BE2C (cell line): ENCODE measurements around the gene PLCB2.

ENCODE experiments used
- DNase-seq: peaks from one replicate; pipeline ENCODE4 v3.0.0-alpha.2; 2020
- H3K27me3 ChIP-seq: fragments of 250-450 bp; sonication (Bioruptor Pico); 2 replicates; pipeline ENCODE4 v1.5.1; 2020; ENCODE audit warnings: mild to moderate bottlenecking
- H3K36me3 ChIP-seq: fragments of 250-450 bp; sonication (Bioruptor Pico); 2 replicates; pipeline ENCODE4 v1.5.1; 2020; ENCODE audit warnings: mild to moderate bottlenecking
- H3K4me1 ChIP-seq: fragments of 250-450 bp; sonication (Bioruptor Pico); 2 replicates; pipeline ENCODE4 v1.5.1; 2020
- H3K4me3 ChIP-seq: 2 replicates; pipeline ENCODE4 v1.5.1; 2011; ENCODE audit warnings: low read depth, low read length
- H3K9me3 ChIP-seq: fragments of 250-450 bp; sonication (Bioruptor Pico); 2 replicates; pipeline ENCODE4 v1.5.1; 2020
- TF ChIP-seq, protein P1 (sequence below): IDR thresholded peaks from 2 replicates; pipeline ENCODE4 v1.5.1; 2012; ENCODE audit warnings: mild to moderate bottlenecking, low read depth, low read length

Gene PLCB2

DNA sequence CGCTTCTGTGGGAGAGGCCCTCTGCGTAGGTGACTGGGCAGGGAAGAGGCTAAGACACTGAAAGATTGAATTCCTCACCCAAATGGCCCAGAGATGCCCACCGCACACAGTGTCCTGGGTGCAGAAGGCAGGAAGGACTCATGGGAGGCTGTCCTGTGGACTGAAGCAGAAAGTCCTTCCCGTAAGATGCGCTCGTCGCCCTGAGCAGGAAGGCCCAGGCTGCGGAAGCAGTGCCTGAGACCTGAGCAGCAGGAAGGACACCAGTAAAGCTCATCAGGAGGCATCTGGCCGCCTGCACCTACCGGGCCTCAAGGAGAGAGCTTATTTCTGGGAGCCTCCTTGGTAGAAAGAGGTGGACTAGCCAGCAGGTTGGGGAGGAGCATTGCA lies 65.5 kb downstream of the PLCB2 start:
- Histone ChIP-seq H3K27me3 (no peaks in the 10 kb centered on the region), H3K9me3 (no peaks in the 10 kb centered on the region), H3K4me1 (no peaks in the 10 kb centered on the region; the same call in 1 of the 2 replicates), H3K4me3 (no peak overlapping the region), H3K36me3 (no peaks in the 10 kb centered on the region)
- TF ChIP-seq, protein P1, sequence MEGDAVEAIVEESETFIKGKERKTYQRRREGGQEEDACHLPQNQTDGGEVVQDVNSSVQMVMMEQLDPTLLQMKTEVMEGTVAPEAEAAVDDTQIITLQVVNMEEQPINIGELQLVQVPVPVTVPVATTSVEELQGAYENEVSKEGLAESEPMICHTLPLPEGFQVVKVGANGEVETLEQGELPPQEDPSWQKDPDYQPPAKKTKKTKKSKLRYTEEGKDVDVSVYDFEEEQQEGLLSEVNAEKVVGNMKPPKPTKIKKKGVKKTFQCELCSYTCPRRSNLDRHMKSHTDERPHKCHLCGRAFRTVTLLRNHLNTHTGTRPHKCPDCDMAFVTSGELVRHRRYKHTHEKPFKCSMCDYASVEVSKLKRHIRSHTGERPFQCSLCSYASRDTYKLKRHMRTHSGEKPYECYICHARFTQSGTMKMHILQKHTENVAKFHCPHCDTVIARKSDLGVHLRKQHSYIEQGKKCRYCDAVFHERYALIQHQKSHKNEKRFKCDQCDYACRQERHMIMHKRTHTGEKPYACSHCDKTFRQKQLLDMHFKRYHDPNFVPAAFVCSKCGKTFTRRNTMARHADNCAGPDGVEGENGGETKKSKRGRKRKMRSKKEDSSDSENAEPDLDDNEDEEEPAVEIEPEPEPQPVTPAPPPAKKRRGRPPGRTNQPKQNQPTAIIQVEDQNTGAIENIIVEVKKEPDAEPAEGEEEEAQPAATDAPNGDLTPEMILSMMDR = no peak
- DNase-seq = no peak

DNA sequence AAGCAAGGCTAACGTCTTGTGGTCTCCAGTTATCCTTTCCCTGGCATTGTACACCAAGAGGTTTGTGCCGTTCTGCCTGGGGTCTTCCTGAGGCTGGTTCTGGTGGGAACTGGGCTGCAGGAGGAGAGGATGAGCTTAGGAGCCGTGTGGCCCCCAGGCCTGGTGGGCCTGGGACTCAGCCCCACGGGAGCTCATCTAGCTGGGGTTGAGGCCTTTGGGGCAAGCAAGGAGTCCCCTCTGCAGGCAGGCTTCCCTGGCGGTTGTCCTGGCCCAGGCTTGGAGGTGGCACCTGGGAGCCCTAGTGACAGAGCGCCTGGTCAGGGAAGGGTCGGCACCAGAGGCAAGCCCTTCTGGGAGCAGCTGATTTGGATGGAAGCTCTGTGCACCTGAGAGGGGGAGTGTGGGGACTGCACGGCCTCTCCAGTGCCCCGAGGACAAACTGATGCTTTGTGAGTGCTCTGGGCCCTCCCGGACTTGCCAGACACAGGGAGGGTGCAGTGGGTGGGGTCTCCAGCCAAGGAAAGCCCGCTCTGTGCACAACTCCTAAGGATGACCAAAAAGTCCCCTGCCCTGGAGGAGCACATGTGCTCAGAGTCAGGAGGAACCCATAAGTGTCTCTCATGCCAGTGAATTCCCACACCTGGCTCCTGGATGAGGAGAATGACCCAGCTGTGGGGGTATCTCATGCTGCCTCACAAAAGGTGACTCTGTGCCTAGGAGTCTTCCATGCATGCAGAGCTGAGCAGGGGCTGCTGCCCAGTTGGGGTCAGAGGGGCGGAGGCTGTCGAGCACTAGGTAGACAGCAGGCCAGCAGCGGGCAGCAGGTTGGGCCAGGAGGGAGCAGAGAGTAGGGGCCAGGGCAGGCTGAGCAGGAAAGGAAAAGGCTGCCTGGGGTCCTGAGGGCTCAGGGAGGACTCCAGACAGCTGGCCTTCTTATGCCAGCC lies 66.2 kb downstream of the PLCB2 start:
- Histone ChIP-seq H3K4me1 (no peaks in the 10 kb centered on the region; the same call in 1 of the 2 replicates), H3K9me3 (no peaks in the 10 kb centered on the region), H3K4me3 (no peak overlapping the region), H3K36me3 (no peaks in the 10 kb centered on the region), H3K27me3 (no peaks in the 10 kb centered on the region)
- TF ChIP-seq, protein P1 = no peak
- DNase-seq = no peak

DNA sequence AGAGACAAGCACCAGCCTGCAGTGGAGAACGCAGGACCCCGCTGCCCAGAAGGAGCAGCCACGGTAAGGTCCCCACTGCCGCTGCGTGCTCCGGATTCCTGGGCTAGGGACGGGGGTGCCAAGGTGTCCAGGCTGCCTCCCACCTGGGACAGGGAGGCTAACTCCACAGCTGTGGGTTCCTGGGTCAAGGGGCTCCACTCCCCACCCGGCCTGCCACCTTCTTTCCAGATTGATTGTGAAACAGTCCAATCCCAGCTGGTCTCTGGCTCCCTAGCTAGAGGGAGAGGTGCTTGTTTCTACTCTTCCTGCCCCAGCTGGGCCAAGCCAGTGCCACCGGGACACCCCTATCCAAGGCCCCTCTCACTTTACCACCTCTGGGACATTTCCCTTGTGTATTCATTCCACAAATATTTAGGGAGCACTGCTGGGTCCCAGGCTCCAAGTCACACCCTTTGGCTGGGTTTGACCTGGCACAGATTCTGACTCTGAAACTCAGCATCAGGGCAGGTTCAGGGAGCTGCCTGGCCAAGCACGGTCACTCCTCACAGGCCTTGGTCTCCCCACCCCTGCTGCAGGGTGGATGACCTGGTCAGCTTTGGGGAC lies 67.0 kb downstream of the PLCB2 start:
- Histone ChIP-seq H3K36me3 (no peaks in the 10 kb centered on the region), H3K4me1 (no peaks in the 10 kb centered on the region; the same call in 1 of the 2 replicates), H3K4me3 (no peak overlapping the region), H3K27me3 (no peaks in the 10 kb centered on the region), H3K9me3 (no peaks in the 10 kb centered on the region)
- TF ChIP-seq, protein P1 = no peak
- no peak for DNase-seq

DNA sequence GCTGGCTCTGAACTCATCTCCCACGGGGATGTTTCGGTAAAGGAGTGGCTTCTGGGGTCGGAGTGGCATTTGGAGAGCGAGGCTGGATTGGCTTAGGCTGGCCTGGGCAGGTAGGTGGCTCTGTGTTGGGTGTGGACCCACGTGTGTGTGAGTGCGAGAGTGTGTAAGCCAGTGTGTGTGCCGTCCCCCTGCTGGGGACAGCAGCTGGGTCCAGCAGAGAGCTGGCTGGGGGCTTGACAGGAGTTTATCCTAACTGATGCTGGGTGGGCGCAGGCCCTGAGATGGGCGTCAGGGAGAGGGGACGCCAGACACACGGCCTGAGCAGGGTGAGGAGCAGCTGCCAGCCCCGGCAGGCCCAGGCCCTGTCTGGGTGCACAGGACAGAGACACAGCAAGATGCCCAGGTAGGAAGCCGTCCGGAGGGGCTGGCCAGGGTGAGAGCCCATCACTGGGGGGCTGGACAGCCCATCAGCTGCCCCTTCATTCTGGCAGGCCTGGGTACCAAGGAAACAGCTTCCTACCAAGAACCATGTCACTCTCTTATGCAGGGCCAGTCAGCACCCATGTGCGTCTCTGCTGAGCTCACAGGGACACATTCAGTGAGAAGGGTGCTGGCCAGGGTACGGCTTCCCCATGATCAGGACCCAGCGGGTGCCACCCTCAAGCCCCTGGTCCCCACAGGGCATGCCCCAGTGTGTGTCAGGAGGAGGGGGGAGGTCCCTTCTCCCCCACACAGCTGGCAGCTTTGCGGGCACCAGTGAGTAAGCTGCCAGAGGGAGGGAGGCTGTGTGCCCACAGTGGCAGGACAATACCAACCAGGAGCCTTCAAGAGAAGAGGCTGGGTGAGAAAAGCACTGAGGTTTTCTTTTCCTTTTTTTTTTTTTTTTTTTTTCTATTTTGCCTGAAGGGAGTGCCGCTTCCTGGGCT lies 67.8 kb downstream of the PLCB2 start:
- Histone ChIP-seq H3K36me3 (no peaks in the 10 kb centered on the region), H3K27me3 (no peaks in the 10 kb centered on the region), H3K9me3 (no peaks in the 10 kb centered on the region), H3K4me3 (no peak overlapping the region), H3K4me1 (no peaks in the 10 kb centered on the region; the same call in 1 of the 2 replicates)
- no peak for DNase-seq
- TF ChIP-seq, protein P1 = no peak

DNA sequence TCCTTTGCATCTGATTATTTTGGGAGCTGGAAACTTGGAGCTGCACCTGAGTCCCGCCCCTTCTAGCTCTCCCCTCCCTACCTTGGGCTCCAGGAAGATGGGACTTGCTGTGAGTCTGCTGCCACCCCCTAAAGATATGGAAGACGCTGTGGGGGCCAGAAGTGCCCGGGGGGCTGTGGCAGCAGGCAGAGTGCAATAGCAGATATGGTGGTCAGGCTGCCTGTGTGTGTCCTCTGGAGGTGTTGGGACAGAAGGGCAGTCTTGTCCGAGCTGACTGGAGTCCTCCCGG lies 68.4 kb downstream of the PLCB2 start:
- DNase-seq = no peak
- no peaks in the 10 kb centered on the region for H3K9me3 ChIP-seq
- no peaks in the 10 kb centered on the region; the same call in 1 of the 2 replicates for H3K4me1 ChIP-seq
- H3K36me3 ChIP-seq = no peaks in the 10 kb centered on the region
- TF ChIP-seq, protein P1 = no peak
- H3K4me3 ChIP-seq = peak overlapping the region; percentile 47
- no peaks in the 10 kb centered on the region for H3K27me3 ChIP-seq
